ENCODE data around the gene CTBP2. TPM values are rescaled to one million over a fixed set of nuclear protein-coding genes. Genes with fewer than 3 reads are reported as not detected.

Gene CTBP2
- total RNA-seq, 1 experiment from 2014 or later, result 191 TPM

DNA sequence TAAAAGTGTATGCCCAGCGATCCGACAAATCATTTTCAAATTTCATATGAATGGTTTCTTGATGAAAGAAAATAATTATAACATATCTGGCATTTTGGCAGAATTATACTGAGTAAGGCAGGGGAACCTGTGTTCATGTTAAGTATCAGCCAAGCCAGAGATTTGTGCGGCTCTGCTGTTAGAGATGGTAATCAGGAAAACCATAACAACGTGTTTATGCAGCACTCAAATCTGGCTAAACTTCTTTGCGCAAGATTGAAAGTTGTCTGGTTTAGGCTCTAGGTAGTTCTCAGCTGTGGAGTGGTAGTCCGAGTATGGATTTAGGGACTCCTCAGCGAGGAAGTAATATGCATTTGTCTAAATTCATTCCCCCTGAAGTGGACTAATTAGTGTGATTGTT, 8.9 kb upstream of the CTBP2 start:
- H3K4me1 Mint-ChIP-seq, result peaks cover 11% of the 10 kb centered on the region
- ATAC-seq (no peak), DNase-seq (ENCODE audit: low spot score) (no peak)
- ChIA-PET POLR2A (no interaction called here), CTCF (interaction anchor here (1.8 kb wide), 1 partner anchor 121 kb away, joined by 4 read pairs; no protein-coding TSS in a partner anchor)
- no peaks in the 10 kb centered on the region for H3K9me3 Mint-ChIP-seq
- H3K4me3 Mint-ChIP-seq, result no peak overlapping the region
- no peak for TF ChIP-seq NR1H2 (CRISPR knock-in tag; IDR thresholded peaks at IDR 0.05)
- H3K27ac Mint-ChIP-seq, result no peak overlapping the region
- no peaks in the 10 kb centered on the region for H3K27me3 Mint-ChIP-seq (ENCODE audit: low read depth)
- H3K36me3 Mint-ChIP-seq, result no peaks in the 10 kb centered on the region

DNA sequence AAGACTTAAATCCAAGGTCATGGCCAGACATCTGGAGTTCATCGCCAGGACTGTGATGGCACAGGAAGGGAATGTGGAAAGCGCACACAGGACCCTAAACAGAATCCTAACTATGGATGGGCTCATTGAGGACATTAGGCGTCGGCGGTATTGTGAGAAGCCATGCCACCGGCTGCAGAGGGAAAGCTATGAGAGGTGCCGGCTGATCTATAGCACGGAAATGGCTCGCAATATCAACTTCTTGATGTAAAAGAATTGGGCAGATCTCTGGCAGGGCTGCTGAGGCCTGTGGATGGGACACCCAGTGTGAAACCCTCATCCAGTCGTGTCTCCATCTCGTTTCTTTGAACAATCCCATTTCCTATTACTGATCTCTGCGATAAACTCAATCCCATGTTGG, 6.3 kb upstream of the CTBP2 start:
- no peak overlapping the region for H3K4me3 Mint-ChIP-seq
- DNase-seq (ENCODE audit: low spot score) (no peak), ATAC-seq (no peak)
- POLR2A ChIA-PET, result no interaction called here
- TF ChIP-seq, protein P1, sequence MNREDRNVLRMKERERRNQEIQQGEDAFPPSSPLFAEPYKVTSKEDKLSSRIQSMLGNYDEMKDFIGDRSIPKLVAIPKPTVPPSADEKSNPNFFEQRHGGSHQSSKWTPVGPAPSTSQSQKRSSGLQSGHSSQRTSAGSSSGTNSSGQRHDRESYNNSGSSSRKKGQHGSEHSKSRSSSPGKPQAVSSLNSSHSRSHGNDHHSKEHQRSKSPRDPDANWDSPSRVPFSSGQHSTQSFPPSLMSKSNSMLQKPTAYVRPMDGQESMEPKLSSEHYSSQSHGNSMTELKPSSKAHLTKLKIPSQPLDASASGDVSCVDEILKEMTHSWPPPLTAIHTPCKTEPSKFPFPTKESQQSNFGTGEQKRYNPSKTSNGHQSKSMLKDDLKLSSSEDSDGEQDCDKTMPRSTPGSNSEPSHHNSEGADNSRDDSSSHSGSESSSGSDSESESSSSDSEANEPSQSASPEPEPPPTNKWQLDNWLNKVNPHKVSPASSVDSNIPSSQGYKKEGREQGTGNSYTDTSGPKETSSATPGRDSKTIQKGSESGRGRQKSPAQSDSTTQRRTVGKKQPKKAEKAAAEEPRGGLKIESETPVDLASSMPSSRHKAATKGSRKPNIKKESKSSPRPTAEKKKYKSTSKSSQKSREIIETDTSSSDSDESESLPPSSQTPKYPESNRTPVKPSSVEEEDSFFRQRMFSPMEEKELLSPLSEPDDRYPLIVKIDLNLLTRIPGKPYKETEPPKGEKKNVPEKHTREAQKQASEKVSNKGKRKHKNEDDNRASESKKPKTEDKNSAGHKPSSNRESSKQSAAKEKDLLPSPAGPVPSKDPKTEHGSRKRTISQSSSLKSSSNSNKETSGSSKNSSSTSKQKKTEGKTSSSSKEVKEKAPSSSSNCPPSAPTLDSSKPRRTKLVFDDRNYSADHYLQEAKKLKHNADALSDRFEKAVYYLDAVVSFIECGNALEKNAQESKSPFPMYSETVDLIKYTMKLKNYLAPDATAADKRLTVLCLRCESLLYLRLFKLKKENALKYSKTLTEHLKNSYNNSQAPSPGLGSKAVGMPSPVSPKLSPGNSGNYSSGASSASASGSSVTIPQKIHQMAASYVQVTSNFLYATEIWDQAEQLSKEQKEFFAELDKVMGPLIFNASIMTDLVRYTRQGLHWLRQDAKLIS (CRISPR knock-in tag; IDR thresholded peaks at IDR 0.05; ENCODE audit: borderline replicate concordance), result no peak
- TF ChIP-seq, protein P2, sequence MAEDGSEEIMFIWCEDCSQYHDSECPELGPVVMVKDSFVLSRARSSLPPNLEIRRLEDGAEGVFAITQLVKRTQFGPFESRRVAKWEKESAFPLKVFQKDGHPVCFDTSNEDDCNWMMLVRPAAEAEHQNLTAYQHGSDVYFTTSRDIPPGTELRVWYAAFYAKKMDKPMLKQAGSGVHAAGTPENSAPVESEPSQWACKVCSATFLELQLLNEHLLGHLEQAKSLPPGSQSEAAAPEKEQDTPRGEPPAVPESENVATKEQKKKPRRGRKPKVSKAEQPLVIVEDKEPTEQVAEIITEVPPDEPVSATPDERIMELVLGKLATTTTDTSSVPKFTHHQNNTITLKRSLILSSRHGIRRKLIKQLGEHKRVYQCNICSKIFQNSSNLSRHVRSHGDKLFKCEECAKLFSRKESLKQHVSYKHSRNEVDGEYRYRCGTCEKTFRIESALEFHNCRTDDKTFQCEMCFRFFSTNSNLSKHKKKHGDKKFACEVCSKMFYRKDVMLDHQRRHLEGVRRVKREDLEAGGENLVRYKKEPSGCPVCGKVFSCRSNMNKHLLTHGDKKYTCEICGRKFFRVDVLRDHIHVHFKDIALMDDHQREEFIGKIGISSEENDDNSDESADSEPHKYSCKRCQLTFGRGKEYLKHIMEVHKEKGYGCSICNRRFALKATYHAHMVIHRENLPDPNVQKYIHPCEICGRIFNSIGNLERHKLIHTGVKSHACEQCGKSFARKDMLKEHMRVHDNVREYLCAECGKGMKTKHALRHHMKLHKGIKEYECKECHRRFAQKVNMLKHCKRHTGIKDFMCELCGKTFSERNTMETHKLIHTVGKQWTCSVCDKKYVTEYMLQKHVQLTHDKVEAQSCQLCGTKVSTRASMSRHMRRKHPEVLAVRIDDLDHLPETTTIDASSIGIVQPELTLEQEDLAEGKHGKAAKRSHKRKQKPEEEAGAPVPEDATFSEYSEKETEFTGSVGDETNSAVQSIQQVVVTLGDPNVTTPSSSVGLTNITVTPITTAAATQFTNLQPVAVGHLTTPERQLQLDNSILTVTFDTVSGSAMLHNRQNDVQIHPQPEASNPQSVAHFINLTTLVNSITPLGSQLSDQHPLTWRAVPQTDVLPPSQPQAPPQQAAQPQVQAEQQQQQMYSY (CRISPR knock-in tag; IDR thresholded peaks at IDR 0.05), result no peak
- TF ChIP-seq ESRRA (CRISPR knock-in tag; IDR thresholded peaks at IDR 0.05; ENCODE audit: borderline replicate concordance) (no peak), ETV6 (CRISPR knock-in tag; IDR thresholded peaks at IDR 0.05) (no peak), CREM (CRISPR knock-in tag; IDR thresholded peaks at IDR 0.05) (no peak), GABPB1 (CRISPR knock-in tag; IDR thresholded peaks at IDR 0.05) (no peak), JUN (CRISPR knock-in tag; IDR thresholded peaks at IDR 0.05) (no peak), ZNF263 (CRISPR knock-in tag; IDR thresholded peaks at IDR 0.05; ENCODE audit: low read depth) (no peak)
- TF ChIP-seq, protein P3, sequence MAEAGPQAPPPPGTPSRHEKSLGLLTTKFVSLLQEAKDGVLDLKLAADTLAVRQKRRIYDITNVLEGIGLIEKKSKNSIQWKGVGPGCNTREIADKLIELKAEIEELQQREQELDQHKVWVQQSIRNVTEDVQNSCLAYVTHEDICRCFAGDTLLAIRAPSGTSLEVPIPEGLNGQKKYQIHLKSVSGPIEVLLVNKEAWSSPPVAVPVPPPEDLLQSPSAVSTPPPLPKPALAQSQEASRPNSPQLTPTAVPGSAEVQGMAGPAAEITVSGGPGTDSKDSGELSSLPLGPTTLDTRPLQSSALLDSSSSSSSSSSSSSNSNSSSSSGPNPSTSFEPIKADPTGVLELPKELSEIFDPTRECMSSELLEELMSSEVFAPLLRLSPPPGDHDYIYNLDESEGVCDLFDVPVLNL (CRISPR knock-in tag; IDR thresholded peaks at IDR 0.05; ENCODE audit: borderline replicate concordance, low read depth), result no peak
- TF ChIP-seq, protein P4, sequence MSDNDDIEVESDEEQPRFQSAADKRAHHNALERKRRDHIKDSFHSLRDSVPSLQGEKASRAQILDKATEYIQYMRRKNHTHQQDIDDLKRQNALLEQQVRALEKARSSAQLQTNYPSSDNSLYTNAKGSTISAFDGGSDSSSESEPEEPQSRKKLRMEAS (CRISPR knock-in tag; IDR thresholded peaks at IDR 0.05), result no peak
- TF ChIP-seq, protein P5, sequence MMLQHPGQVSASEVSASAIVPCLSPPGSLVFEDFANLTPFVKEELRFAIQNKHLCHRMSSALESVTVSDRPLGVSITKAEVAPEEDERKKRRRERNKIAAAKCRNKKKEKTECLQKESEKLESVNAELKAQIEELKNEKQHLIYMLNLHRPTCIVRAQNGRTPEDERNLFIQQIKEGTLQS (CRISPR knock-in tag; conservative IDR thresholded peaks at IDR 0.05), result no peak
- TF ChIP-seq, protein P6, sequence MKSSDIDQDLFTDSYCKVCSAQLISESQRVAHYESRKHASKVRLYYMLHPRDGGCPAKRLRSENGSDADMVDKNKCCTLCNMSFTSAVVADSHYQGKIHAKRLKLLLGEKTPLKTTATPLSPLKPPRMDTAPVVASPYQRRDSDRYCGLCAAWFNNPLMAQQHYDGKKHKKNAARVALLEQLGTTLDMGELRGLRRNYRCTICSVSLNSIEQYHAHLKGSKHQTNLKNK (CRISPR knock-in tag; IDR thresholded peaks at IDR 0.05), result no peak
- no peaks in the 10 kb centered on the region for H3K9me3 Mint-ChIP-seq
- H3K4me1 Mint-ChIP-seq, result peaks cover 18% of the 10 kb centered on the region
- CTCF ChIA-PET, result no interaction called here
- no peaks in the 10 kb centered on the region for H3K36me3 Mint-ChIP-seq
- H3K27ac Mint-ChIP-seq, result no peak overlapping the region
- no peaks in the 10 kb centered on the region for H3K27me3 Mint-ChIP-seq (ENCODE audit: low read depth)

All from WTC11 (cell line).